Camera-type eye (tissue), 1 donor: ENCODE results near the gene SAXO2. TPM values are rescaled to one million over a fixed set of nuclear protein-coding genes. Genes with fewer than 3 reads are reported as not detected.

Experiments used
- total RNA-seq: library from RNA; depleted of rRNA; stranded (reverse); fragments of >200 nt; gene quantifications from one replicate; pipeline ENCODE4 v1.2.3, GENCODE V29; 2014

SAXO2 gene, protein sequence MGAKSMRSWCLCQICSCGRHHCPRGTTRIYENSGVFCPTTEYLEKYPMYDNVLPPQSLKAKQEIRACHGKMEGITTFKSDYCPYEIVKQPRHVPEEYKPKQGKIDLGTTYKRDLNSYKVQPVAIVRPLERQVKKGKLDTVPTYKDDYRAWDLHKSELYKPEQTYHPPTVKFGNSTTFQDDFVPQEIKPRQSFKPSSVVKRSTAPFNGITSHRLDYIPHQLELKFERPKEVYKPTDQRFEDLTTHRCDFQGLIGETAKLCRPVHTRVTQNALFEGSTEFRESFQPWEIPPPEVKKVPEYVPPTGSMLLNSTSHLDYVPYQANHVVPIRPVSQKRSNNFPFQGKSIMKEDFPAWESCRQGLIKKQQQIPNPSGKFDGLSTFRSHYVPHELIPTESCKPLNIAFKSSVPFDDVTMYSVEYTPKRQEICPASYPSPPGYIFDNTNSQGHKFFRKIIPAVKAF
- total RNA-seq = 12.1 TPM

DNA sequence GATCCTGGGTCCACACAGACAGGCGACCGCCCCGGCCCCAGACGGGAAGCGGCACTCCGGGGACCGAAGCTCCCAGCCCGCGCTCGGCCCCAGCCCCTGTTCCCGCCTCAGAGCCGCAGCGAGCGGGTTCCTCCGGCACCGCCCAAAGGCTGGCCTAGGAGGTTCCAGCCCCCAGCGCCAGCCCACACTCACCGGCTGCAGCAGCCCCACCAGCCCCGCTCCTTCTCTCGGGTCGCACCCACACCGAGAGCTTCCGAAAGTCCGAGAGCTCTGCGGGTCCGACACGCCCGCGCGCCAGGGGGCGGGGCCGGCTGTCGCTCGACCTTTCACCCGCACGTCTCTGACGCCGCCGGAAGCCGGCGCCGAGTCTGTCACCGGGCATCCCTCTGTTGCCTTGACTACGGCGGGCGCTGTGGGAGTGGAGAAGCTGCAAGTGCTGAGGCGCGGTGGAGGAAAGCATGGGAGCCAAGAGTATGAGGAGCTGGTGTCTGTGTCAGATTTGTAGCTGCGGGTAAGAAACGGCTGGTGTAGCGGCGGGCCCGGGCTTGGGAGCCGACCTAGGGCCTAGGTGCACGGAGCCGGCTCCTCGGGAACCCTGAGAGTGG, at the start of gene SAXO2, which contains the start of gene EFL1:
SAXO2 (plus strand) TSS at position 397 of the 605 bp plus-strand sequence; CDS start at position 459, 62 bp downstream.
EFL1 (minus strand) TSS at position 313 of the 605 bp plus-strand sequence. CDS start 956 bp downstream, outside the sequence.

Other genes with a start within 250 kb of the SAXO2 start
- gene MEX3B, start 216.8 kb upstream of the SAXO2 start, total RNA-seq = 22.9 TPM
- 33.4 TPM for gene EFL1, start 84 bp upstream of the SAXO2 start, total RNA-seq
- gene GOLGA6L10, start 86.7 kb downstream of the SAXO2 start, total RNA-seq = 5.0 TPM
- 14.8 TPM for gene GOLGA6L9, start 167.0 kb downstream of the SAXO2 start, total RNA-seq